HG02588 (cell line): ENCODE results near the gene FAM151B.
"Not testable (repeated sequence)": the region's sequence is repeated elsewhere in the genome, so short reads cannot be mapped to it uniquely, and the experiment has no call there.

Experiments used
- ATAC-seq: cut with Tn5 transposase; IDR thresholded peaks from one replicate; pipeline ENCODE4 v1.9.1; 2021; ENCODE audit warnings: mild to moderate bottlenecking, moderate library complexity; ENCODE audit not compliant: unreplicated experiment

The FAM151B gene

DNA sequence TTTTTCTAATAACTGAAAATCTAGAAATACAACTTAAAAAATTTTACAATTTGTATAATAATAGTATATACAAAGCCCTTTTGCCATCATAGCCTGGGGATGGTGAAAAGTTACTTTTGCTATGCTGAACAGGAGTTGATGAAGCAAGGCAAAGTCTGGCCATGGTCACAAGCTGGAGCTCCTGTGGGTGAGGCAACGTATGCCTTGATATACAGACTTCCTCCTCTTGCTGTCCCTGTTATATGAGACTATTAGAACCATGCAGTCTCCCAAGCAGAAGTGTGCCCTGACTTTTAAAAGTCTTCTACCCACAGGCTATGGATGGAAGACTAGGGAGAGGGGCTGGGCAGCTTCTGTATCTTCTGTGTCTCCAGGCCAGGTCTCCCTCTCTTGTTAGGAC, 15.7 kb downstream of the FAM151B start:
- ATAC-seq = no peak

DNA sequence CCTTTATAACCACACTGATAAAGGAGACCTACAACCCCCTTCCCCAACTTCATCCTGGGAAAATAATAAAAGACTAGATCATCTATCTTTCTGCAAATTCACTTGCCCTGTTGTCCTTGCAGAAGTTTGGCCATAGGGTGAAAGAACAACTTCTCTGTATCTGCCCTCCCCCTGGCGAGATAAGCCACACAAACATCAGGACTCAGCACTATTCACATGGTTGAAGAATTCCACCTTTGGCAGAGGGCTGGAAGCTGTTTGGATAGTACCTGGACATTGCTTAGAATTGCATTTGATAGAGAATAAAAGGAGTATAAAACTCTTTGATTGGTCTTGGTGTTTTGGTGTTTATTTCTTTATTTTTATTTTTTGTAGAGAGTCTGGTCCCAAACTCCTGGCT, 16.9 kb downstream of the FAM151B start:
- ATAC-seq = no peak

GRCh38 chr5:80507663-80508062, 19.8 kb downstream of the FAM151B start:
- no peak for ATAC-seq

- ATAC-seq = no peak
Measured at GRCh38 chr5:80508844-80509243, 20.9 kb downstream of the FAM151B start.

DNA sequence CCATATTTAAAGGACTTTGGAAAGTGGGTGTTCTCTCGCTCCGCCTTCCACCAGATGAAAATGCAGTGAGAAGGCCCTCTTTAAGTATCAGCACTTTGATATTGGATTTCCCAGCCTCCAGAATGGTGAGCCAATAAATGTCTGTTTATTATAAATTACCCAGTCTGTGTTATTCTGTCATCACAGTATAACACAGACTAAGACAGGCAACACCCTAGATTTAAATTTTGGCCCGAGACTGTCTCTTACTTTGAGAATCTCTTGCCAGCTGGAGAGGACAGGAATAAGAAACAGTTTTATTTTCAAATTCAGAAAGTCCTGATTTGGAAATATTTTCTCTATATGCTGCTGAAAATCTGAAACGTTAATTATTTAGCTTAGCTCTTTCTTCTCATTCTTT, 21.5 kb downstream of the FAM151B start:
- no peak for ATAC-seq

- no peak for ATAC-seq
Measured at GRCh38 chr5:80516826-80517225, 28.9 kb downstream of the FAM151B start.

GRCh38 chr5:80540691-80541090, 52.8 kb downstream of the FAM151B start:
- no peak for ATAC-seq

- no peak for ATAC-seq
Measured at GRCh38 chr5:80541392-80541791, 53.5 kb downstream of the FAM151B start.

DNA sequence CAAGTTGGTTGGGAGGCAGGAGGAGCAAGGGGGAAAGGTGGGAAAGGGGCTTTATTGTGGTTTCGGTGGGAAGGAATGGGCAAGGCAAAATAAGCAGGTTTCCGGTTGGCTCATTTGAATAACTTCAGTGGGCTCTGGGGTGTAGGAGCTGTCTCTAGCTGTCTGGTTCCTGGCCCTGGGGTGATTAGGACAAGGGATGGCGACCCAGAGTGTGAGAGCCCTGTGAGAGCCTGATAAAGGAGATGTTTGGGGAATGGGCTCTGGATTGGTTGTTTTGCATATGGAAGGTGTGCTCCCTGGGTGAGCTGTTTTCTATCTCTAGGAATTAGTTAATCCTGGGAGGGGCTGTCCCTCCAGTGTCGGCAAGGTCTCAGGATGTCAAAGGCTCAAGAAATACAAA, 66.7 kb downstream of the FAM151B start:
- ATAC-seq = no peak

GRCh38 chr5:80555099-80555498, 67.2 kb downstream of the FAM151B start:
- ATAC-seq = no peak

GRCh38 chr5:80559244-80559643, 71.3 kb downstream of the FAM151B start:
- ATAC-seq = no peak

DNA sequence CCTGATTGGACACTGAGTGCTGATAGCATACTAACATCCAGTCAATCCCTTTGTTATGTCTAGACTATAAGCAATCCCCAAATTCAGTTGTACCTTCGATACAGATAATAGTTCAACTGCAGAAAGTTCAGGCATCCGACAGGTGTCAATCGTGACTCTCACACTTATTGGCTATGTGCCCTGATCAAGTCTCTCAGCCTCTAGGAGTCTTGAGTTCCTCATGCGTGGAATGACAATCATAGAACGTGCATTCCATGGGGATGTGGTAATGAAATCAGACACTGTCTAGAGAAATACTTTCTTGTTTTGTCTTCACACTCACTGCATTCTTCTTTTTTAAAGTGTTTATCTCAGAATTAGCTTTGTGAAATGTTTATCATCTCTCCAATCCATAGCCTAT, 77.4 kb downstream of the FAM151B start:
- ATAC-seq = no peak

DNA sequence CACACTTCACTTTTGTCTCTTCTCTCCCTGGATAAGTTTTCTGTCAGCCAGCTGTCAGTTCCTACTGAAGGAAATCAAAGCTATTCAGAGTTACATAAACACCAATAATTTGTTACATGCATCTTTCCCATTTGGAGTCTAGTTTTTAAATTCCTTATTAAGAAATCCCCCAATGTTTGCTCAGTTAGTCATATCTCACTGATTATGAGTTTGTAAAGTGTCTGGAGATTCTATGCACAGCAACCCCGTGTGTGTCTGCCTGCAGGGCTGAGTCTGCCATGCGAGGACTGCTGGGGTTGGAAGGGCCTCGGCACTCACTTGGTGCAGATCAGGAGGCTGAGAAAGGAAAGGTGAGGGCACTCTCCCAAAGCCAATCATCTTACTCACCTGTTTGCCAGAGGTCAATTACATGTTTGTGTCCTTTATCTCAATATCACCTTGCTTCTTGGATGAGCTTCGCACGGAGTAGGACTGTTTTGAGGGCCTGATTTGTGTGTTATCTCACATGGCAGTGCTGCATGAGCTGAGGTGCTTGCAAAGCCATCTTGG, 78.9 kb downstream of the FAM151B start:
- no peak for ATAC-seq

GRCh38 chr5:80568251-80568650, 80.4 kb downstream of the FAM151B start:
- ATAC-seq = no peak

GRCh38 chr5:80569086-80569960, 81.4 kb downstream of the FAM151B start:
- no peak for ATAC-seq

DNA sequence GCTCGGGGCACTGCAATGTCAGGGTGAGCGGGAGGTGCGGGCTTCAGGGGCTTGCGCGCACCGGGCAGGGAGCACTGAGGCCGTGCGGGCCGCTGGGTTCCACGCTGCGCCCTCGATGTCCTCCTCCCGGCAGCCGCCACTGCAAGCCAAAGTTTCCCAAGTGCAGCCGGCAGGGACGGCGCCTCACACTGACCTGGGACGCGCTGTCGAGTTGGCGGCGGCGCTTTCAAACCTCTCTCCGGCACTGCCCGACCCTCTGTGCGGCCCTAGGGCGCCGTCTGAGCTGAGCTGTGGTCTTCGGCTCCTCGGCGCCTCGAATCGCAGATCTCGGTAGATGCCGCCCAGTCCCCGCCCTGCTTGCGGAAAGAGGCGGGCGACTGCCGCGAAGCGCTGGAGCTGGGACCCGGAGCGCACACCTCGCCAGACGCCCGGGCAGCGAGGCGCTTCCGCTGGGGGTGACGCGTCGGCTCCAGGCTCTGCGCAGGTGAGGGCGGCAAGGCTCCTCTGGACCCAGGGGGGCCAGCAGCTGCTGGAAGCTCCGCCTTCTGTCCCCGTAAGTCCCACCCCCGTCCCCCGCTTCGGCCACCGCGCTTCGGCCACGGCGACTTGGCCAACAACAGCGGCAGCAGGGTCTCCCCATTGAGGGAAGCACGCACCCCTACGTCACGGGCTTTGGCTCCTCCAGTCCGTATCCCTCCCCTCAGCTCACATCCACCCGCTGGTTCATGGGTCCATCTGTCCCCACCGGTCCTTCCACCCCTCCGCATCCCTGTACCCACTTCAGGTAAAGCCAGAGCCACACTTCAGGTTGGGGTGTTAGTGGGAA, 82.3 kb downstream of the FAM151B start, which contains the start of gene ANKRD34B:
Gene ANKRD34B (minus strand): TSS at position 320 of the 826 bp plus-strand sequence. CDS start 10,261 bp downstream, outside the sequence.
- ATAC-seq = no peak

DNA sequence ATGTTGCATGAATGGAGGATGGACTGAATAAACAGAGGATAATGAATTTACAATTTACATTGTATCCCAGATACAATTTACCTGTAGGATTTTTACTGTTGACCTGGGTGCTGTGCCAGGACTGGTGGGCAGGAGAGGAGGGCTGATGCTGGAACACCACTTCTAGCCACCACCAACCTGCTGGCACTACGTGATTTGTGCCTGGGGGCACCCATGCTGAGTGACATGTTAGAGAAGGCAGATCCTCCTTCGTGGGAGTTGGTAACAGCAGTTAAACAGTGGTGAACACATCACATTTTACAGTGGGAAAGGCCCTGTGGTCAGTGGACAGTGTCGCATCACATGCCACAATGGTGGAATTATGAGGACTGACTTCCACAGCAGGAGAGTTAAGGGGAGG, 85.2 kb downstream of the FAM151B start:
- no peak for ATAC-seq

DNA sequence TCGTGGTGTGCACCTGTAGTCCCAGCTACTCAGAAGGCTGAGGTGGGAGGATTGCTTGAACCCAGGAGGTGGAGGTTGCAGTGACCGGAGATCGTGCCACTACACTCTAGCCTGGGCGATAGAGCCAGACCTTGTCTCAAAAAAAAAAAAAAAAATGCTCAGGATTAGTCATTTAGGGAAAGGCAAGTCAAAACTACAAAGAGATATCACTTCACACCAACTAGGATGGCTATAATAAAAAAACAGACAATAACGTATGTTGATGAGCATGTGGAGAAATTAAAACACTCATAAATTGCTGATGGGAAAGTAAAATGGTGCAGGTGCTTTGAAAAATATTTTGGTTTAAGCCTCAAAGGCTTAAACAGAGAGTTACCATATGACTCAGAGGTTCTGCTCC, 88.5 kb downstream of the FAM151B start:
- ATAC-seq = no peak

- ATAC-seq = no peak
Measured at GRCh38 chr5:80577707-80578106, 89.8 kb downstream of the FAM151B start.

- no peak for ATAC-seq
Measured at GRCh38 chr5:80579050-80579449, 91.2 kb downstream of the FAM151B start.

DNA sequence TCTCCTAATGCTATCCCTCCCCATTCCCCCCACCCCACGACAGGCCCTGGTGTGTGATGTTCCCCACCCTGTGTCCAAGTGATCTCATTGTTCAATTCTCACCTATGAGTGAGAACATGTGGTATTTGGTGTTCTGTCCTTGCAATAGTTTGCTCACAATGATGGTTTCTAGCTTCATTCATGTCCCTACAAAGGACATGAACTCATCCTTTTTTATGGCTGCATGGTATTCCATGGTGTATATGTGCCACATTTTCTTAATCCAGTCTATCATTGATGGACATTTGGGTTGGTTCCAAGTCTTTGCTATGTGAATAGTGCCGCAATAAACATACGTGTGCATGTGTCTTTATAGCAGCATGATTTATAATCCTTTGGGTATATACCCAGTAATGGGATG, 92.4 kb downstream of the FAM151B start:
- not testable (repeated sequence) for ATAC-seq

DNA sequence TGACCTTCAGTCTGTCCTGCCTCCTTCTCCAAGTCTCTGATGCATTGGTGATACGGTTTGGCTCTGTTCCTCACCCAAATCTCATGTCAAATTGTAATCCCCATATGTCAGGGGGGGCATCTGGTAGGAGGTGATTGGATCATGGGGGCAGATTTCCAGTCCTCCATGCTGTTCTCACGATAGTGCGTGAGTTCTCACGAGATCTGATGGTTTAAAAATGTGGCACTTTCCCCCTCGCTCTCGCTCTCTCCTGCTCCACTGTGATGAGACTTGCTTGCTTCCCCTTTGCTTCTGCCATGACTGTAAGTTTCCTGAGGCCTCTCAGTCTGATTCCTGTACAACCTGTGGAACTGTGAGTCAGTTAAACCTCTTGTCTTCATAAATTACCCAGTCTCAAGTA, 96.9 kb downstream of the FAM151B start:
- ATAC-seq = no peak
